ENCODE results near the gene KCNK3.

KCNK3 gene

DNA sequence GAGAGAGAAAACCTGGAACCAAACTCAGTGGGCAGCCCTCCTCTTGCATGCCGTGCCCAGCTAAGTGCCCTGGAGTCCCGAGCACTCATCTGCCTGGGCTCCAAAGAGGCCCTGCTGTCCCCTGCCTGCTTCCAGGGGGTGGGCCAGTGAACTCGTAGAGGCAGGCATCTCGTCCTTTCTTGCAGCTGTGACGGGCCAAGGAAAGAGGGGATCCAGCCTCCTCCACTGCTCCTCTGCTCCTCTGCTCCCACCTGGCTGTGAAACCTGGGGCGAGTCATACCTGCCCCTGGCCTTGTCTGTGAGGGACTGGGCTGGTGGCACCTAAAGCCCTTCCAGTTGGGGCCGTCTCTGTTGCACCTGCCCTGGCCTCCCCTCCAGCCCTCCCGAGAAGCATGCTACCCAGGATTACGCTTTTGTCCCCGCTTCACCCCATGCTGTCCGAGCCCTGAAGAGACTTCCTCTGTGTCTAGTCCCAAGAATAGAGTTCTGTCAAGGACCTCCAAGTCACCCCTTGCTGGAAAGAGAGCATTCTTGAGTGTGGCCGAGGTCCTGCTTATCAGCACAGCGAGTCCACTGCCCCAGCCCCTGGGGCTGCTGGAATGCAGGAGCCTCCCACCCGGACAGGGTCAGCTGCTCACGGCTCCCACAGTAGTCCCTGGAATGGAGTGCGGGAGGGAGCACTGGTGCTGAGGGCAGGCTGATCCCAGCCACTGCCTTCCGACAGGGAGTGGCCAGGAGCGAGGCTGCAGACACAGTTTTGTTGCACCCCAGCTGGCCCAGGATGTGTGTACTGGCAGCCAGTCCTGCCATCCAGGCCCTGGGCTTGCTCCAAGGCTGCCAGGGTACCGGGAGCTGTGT, 14.3 kb downstream of the KCNK3 start:
- H3K4me3 ChIP-seq (ENCODE audit: low read depth, low read length): no peak overlapping the region

DNA sequence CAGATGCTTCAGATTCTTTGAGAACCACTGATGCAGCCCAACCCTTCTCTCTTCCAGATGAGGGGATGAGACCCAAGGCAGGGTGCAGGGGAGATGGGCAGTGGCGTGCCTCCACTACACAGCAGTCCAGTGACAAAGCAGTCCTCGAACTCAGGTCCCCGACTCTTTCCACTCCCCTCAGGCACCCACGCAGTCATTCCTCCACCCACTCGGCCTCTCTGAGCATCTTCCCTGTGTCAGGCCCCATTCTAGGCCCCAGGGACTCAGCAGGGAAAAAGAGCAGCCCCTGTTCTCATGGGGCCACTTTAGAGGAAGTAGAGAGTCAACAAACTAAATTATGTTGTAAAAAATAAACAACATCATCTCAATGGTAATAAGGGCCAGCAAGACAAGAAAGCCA, 15.2 kb downstream of the KCNK3 start:
- TF ChIP-seq, protein P1, sequence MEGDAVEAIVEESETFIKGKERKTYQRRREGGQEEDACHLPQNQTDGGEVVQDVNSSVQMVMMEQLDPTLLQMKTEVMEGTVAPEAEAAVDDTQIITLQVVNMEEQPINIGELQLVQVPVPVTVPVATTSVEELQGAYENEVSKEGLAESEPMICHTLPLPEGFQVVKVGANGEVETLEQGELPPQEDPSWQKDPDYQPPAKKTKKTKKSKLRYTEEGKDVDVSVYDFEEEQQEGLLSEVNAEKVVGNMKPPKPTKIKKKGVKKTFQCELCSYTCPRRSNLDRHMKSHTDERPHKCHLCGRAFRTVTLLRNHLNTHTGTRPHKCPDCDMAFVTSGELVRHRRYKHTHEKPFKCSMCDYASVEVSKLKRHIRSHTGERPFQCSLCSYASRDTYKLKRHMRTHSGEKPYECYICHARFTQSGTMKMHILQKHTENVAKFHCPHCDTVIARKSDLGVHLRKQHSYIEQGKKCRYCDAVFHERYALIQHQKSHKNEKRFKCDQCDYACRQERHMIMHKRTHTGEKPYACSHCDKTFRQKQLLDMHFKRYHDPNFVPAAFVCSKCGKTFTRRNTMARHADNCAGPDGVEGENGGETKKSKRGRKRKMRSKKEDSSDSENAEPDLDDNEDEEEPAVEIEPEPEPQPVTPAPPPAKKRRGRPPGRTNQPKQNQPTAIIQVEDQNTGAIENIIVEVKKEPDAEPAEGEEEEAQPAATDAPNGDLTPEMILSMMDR (IDR thresholded peaks at IDR 0.05; ENCODE audit: borderline replicate concordance, insufficient read depth, low read depth, low read length): no peak
- H3K4me3 ChIP-seq (ENCODE audit: low read depth, low read length): no peak overlapping the region

More for the DNA sequence above, 14.3 kb downstream of the KCNK3 start:
- TF ChIP-seq, protein P1 (IDR thresholded peaks at IDR 0.05; ENCODE audit: borderline replicate concordance, insufficient read depth, low read depth, low read length): no peak

DNA sequence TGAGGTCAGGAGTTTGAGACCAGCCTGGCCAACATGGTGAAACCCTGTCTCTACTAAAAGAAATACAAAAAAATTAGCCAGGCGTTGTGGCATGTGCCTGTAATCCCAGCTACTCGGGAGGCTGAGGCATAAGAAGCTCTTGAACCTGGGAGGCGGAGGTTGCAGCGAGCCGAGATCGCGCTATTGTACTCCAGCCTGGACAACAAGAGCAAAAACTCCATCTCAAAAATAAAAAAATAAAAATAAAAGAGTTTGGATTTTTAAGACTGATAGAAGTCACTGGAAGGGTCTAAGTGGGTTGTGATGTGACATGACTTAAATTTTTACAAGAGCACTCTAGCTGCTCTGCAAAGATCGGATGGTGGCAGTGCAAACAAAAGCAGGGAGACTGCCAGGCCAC, 15.9 kb downstream of the KCNK3 start:
- TF ChIP-seq, protein P1 (IDR thresholded peaks at IDR 0.05; ENCODE audit: borderline replicate concordance, insufficient read depth, low read depth, low read length): no peak

DNA sequence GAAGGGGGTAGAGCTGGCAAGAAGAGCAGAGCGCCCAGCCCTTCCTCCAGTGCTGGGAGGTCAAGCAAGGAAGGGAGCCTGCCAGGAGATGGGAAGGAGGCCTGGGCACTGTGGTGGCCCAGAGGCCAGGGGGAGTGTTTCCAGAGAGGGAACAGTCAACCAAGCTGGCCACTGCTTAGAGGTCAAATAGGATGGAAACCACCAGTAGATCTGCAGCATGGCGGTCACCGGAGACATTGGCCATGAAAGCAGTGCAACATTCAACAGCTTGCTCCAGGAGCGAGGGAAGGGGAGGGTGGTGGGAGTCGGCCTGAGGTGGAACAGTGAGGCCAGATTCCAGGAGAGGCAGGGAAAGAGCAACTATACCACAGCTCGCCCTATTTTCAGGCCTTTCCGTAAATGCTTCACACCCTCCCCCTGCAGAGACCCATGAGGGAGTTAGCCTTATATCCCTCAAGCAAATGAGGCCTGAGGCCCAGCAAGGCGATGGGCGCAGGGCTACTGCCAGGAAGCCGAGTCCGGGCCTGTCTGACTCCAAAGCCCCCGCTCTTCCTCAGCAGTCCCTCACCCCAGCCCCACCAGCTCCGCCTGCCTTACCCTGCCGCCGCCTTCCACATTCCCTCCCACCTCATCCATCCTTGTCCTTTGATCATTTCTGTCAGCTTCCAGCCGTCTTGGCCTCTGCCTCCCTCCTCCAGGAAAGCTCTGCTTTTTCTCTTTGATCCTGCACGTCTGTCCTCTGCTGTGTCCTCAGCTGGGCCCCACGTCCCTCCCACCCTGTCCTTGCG, 17.0 kb downstream of the KCNK3 start:
- TF ChIP-seq, protein P1 (IDR thresholded peaks at IDR 0.05; ENCODE audit: borderline replicate concordance, insufficient read depth, low read depth, low read length): no peak
- H3K4me3 ChIP-seq (ENCODE audit: low read depth, low read length): no peak overlapping the region

More for the DNA sequence above, 15.9 kb downstream of the KCNK3 start:
- H3K4me3 ChIP-seq (ENCODE audit: low read depth, low read length): no peak overlapping the region

DNA sequence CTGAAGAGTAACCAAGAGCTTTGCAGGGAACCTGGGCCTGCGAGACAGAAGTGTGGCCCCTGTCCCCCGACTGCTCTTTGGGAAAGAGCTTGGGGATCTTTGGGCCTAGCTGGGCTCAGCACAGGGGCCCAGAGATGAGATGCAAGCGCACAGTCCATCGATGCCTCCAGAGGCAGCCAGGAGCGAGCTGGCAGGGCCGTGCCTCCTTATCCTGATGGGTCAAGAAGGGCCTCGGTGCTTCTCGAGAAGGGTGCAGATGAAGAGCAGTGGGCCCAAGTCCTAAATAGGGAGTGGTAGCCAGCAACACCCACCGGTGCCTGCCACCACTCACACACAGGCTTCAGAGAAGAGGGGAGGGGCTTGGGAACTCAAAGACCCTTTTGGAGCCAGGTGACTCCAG, 17.6 kb downstream of the KCNK3 start:
- H3K4me3 ChIP-seq (ENCODE audit: low read depth, low read length): no peak overlapping the region
- TF ChIP-seq, protein P1 (IDR thresholded peaks at IDR 0.05; ENCODE audit: borderline replicate concordance, insufficient read depth, low read depth, low read length): no peak

DNA sequence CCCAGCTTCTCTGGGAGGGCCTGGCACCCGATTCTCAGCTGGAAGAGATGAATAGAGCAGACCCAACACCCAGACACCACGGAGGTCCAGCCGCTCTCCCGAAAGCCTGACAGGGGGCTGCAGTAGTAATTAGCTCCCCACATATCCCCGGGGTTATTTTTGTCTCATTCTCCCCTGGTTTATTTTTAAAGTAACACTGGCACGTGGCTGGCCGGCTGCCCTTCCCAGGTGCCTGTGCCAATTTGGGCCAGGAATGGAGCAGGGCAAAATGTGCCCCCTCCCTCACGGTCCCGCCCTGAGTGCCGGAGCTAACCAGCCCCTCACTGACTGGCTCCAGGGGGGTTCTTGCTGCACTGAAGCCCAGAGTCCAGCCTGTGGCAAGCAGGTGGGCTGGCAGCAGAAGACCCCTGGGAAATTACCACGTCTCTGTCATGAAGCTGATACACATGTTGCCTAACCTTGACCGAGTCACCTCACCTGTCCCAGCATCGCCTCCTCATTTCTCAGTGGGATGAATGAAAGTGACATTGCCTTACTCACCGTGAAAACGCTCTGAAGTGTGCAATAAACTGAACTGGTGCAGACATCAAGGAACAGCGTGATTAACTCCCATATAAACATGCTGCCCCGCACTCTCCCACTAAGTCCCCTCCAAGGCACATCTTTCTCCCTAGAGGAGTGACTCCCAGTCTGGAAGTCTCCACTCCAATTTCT, 18.4 kb downstream of the KCNK3 start:
- TF ChIP-seq, protein P1 (IDR thresholded peaks at IDR 0.05; ENCODE audit: borderline replicate concordance, insufficient read depth, low read depth, low read length): no peak
- no peak overlapping the region for H3K4me3 ChIP-seq (ENCODE audit: low read depth, low read length)

All from GM12875 (cell line).